Lung (tissue), 12 donors: ENCODE measurements around the gene BCAS1. TPM values are rescaled to one million over a fixed set of nuclear protein-coding genes. Genes with fewer than 3 reads are reported as not detected.

Experiments used
- ATAC-seq: fragments of 200-7000 bp; cut with Tn5 transposase; one replicate; pipeline ENCODE4 v1.9.1; 2020; ENCODE audit warnings: moderate number of reproducible peaks; ENCODE audit not compliant: insufficient read depth, low FRiP score
- DNase-seq, 3 donors: peaks; one replicate each; pipeline ENCODE4 v3.0.0-alpha.2; 2013 to 2017
- H3K27ac ChIP-seq, 2 donors: one replicate each; pipeline ENCODE4 v1.5.1; 2013; ENCODE audit warnings: mild to moderate bottlenecking in 2 of 2, moderate library complexity in 2 of 2, control low read depth in 1 of 2, inconsistent platforms in 1 of 2, low read depth in 1 of 2, low read length in 1 of 2
- H3K27me3 ChIP-seq, 3 donors: one replicate each; pipeline ENCODE4 v1.5.1; 2013; ENCODE audit warnings: low read length in 2 of 3; ENCODE audit not compliant: control insufficient read depth in 3 of 3, insufficient read depth in 3 of 3
- H3K36me3 ChIP-seq, 4 donors: one replicate each; pipeline ENCODE4 v1.5.1; 2013; ENCODE audit warnings: low read length in 4 of 4, mild to moderate bottlenecking in 1 of 4, moderate library complexity in 1 of 4; ENCODE audit not compliant: control insufficient read depth in 4 of 4, insufficient read depth in 4 of 4
- H3K4me1 ChIP-seq, 5 donors: one replicate each; pipeline ENCODE4 v1.5.1; 2013; ENCODE audit warnings: low read length in 5 of 5, mild to moderate bottlenecking in 2 of 5, moderate library complexity in 1 of 5; ENCODE audit not compliant: control insufficient read depth in 5 of 5, insufficient read depth in 5 of 5
- H3K4me3 ChIP-seq: one replicate; pipeline ENCODE4 v1.5.1; 2013; ENCODE audit warnings: mild to moderate bottlenecking, control low read depth, moderate library complexity
- H3K9ac ChIP-seq, 2 donors: one replicate each; pipeline ENCODE4 v1.5.1; 2013; ENCODE audit warnings: low read length in 2 of 2, control low read depth in 1 of 2; ENCODE audit not compliant: insufficient read depth in 1 of 2
- H3K9me3 ChIP-seq, 4 donors: one replicate each; pipeline ENCODE4 v1.5.1; 2013; ENCODE audit warnings: low read length in 3 of 4, mild to moderate bottlenecking in 1 of 4, moderate library complexity in 1 of 4; ENCODE audit not compliant: control insufficient read depth in 4 of 4, insufficient read depth in 3 of 4
- CTCF ChIP-seq: IDR thresholded peaks from 2 replicates; pipeline ENCODE4 v1.5.1; 2012; ENCODE audit warnings: mild to moderate bottlenecking; ENCODE audit errors: control extremely low read depth, extremely low read depth
- WGBS, 2 donors: extraction: QIAGEN DNeasy Blood & Tissue Kit; methylation state at CpG; one replicate each; pipeline ENCODE4 v1.1.7; 2013; 5-methylcytosine and 5-hydroxymethylcytosine counted together
- polyA plus RNA-seq, 2 donors: library from polyadenylated mRNA; stranded (reverse); fragments of 200-250 nt; gene quantifications; one replicate each; pipeline ENCODE4 v1.2.1, GENCODE V29; 2013
- total RNA-seq, 2 donors: library from RNA; depleted of rRNA in 1 of 2; stranded (reverse); fragments of >200 nt in 1 of 2; gene quantifications; one replicate each; pipeline ENCODE4 v1.2.1, GENCODE V29; 2014 to 2021
- donor health status: control.
- donor health status: control.
- donor health status: Bipolar disorder and iron deficiency.
- donor health status: healthy.
- donor health status: DM: yes; HTN: yes; CAD: no.

The BCAS1 gene
- total and polyA plus RNA-seq, 4 donors, result 1.2 to 4.0 (median 2.3) TPM

- ATAC-seq (peak; percentile 41), DNase-seq (peak; percentile 51 to 96 (median 95))
- Histone ChIP-seq H3K36me3 (no peaks in the 10 kb centered on the region), H3K27me3 (no peaks in the 10 kb centered on the region), H3K4me3 (no peak overlapping the region), H3K4me1 (peaks cover 0 to 24% (median 2%) of the 10 kb centered on the region in 5 donors), H3K9me3 (peaks cover 0 to 2% (median 0%) of the 10 kb centered on the region in 4 donors), H3K27ac (no peak overlapping the region), H3K9ac (no peak overlapping the region)
- 44 to 68% methylated on average over 4 of the region's 4 CpGs for WGBS, 2 donors
- TF ChIP-seq CTCF, result no peak
Measured at GRCh38 chr20:53980031-53980465, 90.3 kb downstream of the BCAS1 start.

GRCh38 chr20:53978497-53978896 is 91.9 kb downstream of the BCAS1 start:
- Histone ChIP-seq H3K27ac (no peak overlapping the region), H3K9ac (no peak overlapping the region), H3K27me3 (no peaks in the 10 kb centered on the region), H3K4me1 (peaks cover 0 to 19% (median 2%) of the 10 kb centered on the region in 5 donors), H3K4me3 (no peak overlapping the region), H3K9me3 (peaks cover 0 to 2% (median 0%) of the 10 kb centered on the region in 4 donors), H3K36me3 (no peaks in the 10 kb centered on the region)
- DNase-seq (no peak), ATAC-seq (no peak)
- TF ChIP-seq CTCF, result no peak

GRCh38 chr20:53977391-53977790 is 93.0 kb downstream of the BCAS1 start:
- H3K4me1 ChIP-seq, result peaks cover 0 to 19% (median 2%) of the 10 kb centered on the region in 5 donors
- no peak overlapping the region for H3K4me3 ChIP-seq
- no peaks in the 10 kb centered on the region for H3K36me3 ChIP-seq
- H3K9ac ChIP-seq, result no peak overlapping the region
- DNase-seq, result no peak
- H3K27ac ChIP-seq, result no peak overlapping the region
- H3K9me3 ChIP-seq, result peaks cover 0 to 2% (median 0%) of the 10 kb centered on the region in 4 donors
- no peak for ATAC-seq
- 69 to 70% methylated on average over 1 of the region's 1 CpG for WGBS, 2 donors
- TF ChIP-seq CTCF, result no peak
- no peaks in the 10 kb centered on the region for H3K27me3 ChIP-seq

GRCh38 chr20:53975761-53976160 is 94.6 kb downstream of the BCAS1 start:
- no peak for ATAC-seq
- Histone ChIP-seq H3K4me1 (peaks cover 0 to 19% (median 2%) of the 10 kb centered on the region in 5 donors), H3K27me3 (no peaks in the 10 kb centered on the region), H3K9me3 (peaks cover 0 to 2% (median 0%) of the 10 kb centered on the region in 4 donors), H3K36me3 (no peaks in the 10 kb centered on the region), H3K9ac (no peak overlapping the region), H3K27ac (no peak overlapping the region), H3K4me3 (no peak overlapping the region)
- 75 to 88% methylated on average over 5 of the region's 5 CpGs for WGBS, 2 donors
- no peak for DNase-seq
- TF ChIP-seq CTCF, result no peak
